Stimulated activated CD8-positive, alpha-beta memory T cell treated with anti-CD3 and anti-CD28 coated beads, Interleukin-4, amount 100 ng/mL, for 24 hours (primary cell): ENCODE results near the gene CLCN4.
A peak's percentile ranks its signal among the peaks of the same experiment; 100 is the strongest.

Source experiments
- DNase-seq: peaks from one replicate; pipeline ENCODE4 v3.0.0-alpha.2; 2020; ENCODE audit warnings: low read depth

The CLCN4 gene

GRCh38 chrX:10130354-10130753 is 26.4 kb upstream of the CLCN4 start:
- DNase-seq: no peak

GRCh38 chrX:10133980-10134676 is 22.6 kb upstream of the CLCN4 start:
- DNase-seq: no peak

GRCh38 chrX:10134921-10135320 is 21.9 kb upstream of the CLCN4 start:
- no peak for DNase-seq

GRCh38 chrX:10135561-10136399 is 21.0 kb upstream of the CLCN4 start:
- no peak for DNase-seq

GRCh38 chrX:10138726-10139125 is 18.0 kb upstream of the CLCN4 start:
- DNase-seq: no peak

- DNase-seq: no peak
Observed at GRCh38 chrX:10140264-10140663, 16.5 kb upstream of the CLCN4 start.

- no peak for DNase-seq
Observed at GRCh38 chrX:10142041-10142599, 14.7 kb upstream of the CLCN4 start.

GRCh38 chrX:10143071-10143983 is 13.4 kb upstream of the CLCN4 start:
- DNase-seq: no peak

GRCh38 chrX:10146346-10146745 is 10.4 kb upstream of the CLCN4 start:
- DNase-seq: no peak

- no peak for DNase-seq
Observed at GRCh38 chrX:10152086-10152485, 4.7 kb upstream of the CLCN4 start.

GRCh38 chrX:10155137-10155536 is 1.6 kb upstream of the CLCN4 start:
- DNase-seq: no peak

- no peak for DNase-seq
Observed at GRCh38 chrX:10157032-10157341, 212 bp downstream of the CLCN4 start.

- no peak for DNase-seq
Observed at GRCh38 chrX:10157543-10157942, 768 bp downstream of the CLCN4 start.

GRCh38 chrX:10158279-10159144 is 1.7 kb downstream of the CLCN4 start:
- DNase-seq: no peak

- no peak for DNase-seq
Observed at GRCh38 chrX:10159145-10159468, 2.3 kb downstream of the CLCN4 start.

GRCh38 chrX:10160211-10160610 is 3.4 kb downstream of the CLCN4 start:
- DNase-seq: no peak

- DNase-seq: no peak
Observed at GRCh38 chrX:10163031-10163430, 6.3 kb downstream of the CLCN4 start.

- no peak for DNase-seq
Observed at GRCh38 chrX:10164879-10165278, 8.1 kb downstream of the CLCN4 start.

- DNase-seq: no peak
Observed at GRCh38 chrX:10165580-10166247, 8.9 kb downstream of the CLCN4 start.

GRCh38 chrX:10166248-10166716 is 9.5 kb downstream of the CLCN4 start:
- DNase-seq: no peak

- peak; percentile 2 for DNase-seq
Observed at GRCh38 chrX:10166731-10167151, 10.0 kb downstream of the CLCN4 start.
